Thoracic aorta (tissue), 2 donors: ENCODE measurements around the gene LRP2BP. TPM values are rescaled to one million over a fixed set of nuclear protein-coding genes. Genes with fewer than 3 reads are reported as not detected.

Source experiments
- ATAC-seq: fragments of 150-250 bp; one replicate; pipeline ENCODE4 v1.8.0; 2017; ENCODE audit warnings: low read depth; ENCODE audit not compliant: insufficient number of reproducible peaks, low FRiP score
- DNase-seq: peaks from one replicate; pipeline ENCODE4 v3.0.0-alpha.2; 2020; ENCODE audit warnings: low spot score
- H3K27ac ChIP-seq, 2 donors: fragments of 200-600 bp; sonication (generic); 1 replicate in 1 of 2; 2 replicates in 1 of 2; pipeline ENCODE4 v1.5.1; 2016; ENCODE audit warnings: mild to moderate bottlenecking in 2 of 2, moderate library complexity in 2 of 2
- H3K27me3 ChIP-seq: fragments of 200-600 bp; sonication (generic); replicated peaks from 2 replicates; pipeline ENCODE4 v1.6.0; 2016; ENCODE audit warnings: mild to moderate bottlenecking; ENCODE audit not compliant: insufficient read depth
- H3K36me3 ChIP-seq: fragments of 200-600 bp; sonication (generic); one replicate; pipeline ENCODE4 v1.5.1; 2016
- H3K4me1 ChIP-seq, 2 donors: fragments of 200-600 bp; sonication (generic); 1 replicate in 1 of 2; 2 replicates in 1 of 2; pipeline versions ENCODE4 v1.5.1 to v1.6.0; 2016; ENCODE audit warnings: low read depth in 2 of 2, mild to moderate bottlenecking in 1 of 2; ENCODE audit not compliant: control insufficient read depth in 1 of 2
- H3K4me3 ChIP-seq: fragments of 200-600 bp; sonication (generic); 2 replicates; pipeline ENCODE4 v1.5.1; 2016; ENCODE audit warnings: mild to moderate bottlenecking
- H3K9me3 ChIP-seq: fragments of 200-600 bp; sonication (generic); 2 replicates; pipeline ENCODE4 v1.5.1; 2016
- CTCF ChIP-seq: fragments of 200-600 bp; sonication (generic); IDR thresholded peaks from one replicate; pipeline ENCODE4 v1.5.1; 2019; ENCODE audit warnings: antibody characterized with exemption
- total RNA-seq, 2 donors: library from RNA; depleted of rRNA; stranded (reverse); fragments of >200 nt; gene quantifications; one replicate each; pipeline versions ENCODE4 v1.1.0 to v1.2.3, GENCODE V29; 2016

LRP2BP gene
- total RNA-seq, 2 donors from 2014 or later, result 4.4 to 7.6 TPM

DNA sequence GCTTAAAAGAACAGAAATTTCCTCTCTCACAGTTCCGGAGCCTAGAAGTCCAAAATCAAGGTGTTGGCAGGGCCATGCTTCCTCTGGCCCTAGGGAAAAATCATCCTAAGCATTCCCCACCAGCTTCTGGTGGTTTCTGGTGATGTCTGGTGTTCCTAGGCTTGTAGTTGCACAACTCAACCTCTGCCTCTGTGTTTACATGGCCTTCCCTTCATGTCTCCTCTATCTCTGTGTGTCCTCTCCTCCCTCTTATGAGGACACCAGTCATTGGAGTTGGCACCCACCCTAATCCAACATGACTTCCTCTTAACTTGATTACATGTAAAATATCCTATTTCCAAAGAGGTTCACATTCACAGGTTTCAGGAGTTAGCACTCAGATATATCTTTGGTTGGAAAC, 15.4 kb downstream of the LRP2BP start:
- H3K4me1 ChIP-seq, result peaks cover 3 to 4% of the 10 kb centered on the region in 2 donors
- peaks cover 5% of the 10 kb centered on the region for H3K36me3 ChIP-seq
- no peaks in the 10 kb centered on the region for H3K9me3 ChIP-seq
- H3K27ac ChIP-seq, result no peak overlapping the region
- ATAC-seq (no peak), DNase-seq (no peak)
- no peak overlapping the region for H3K4me3 ChIP-seq
- TF ChIP-seq CTCF, result no peak
- H3K27me3 ChIP-seq, result no peaks in the 10 kb centered on the region

GRCh38 chr4:185379326-185380295, 16.1 kb downstream of the LRP2BP start:
- Histone ChIP-seq H3K27ac (no peak overlapping the region), H3K36me3 (peaks cover 5% of the 10 kb centered on the region), H3K4me1 (peaks cover 0 to 4% of the 10 kb centered on the region in 2 donors), H3K9me3 (no peaks in the 10 kb centered on the region), H3K27me3 (no peaks in the 10 kb centered on the region), H3K4me3 (no peak overlapping the region)
- no peak for TF ChIP-seq CTCF
- ATAC-seq (no peak), DNase-seq (no peak)

GRCh38 chr4:185378264-185378663, 17.5 kb downstream of the LRP2BP start:
- Histone ChIP-seq H3K4me1 (no peaks in the 10 kb centered on the region), H3K27me3 (no peaks in the 10 kb centered on the region), H3K9me3 (no peaks in the 10 kb centered on the region), H3K4me3 (no peak overlapping the region), H3K36me3 (peaks cover 5% of the 10 kb centered on the region), H3K27ac (no peak overlapping the region)
- no peak for TF ChIP-seq CTCF
- ATAC-seq, result no peak
- DNase-seq, result no peak

DNA sequence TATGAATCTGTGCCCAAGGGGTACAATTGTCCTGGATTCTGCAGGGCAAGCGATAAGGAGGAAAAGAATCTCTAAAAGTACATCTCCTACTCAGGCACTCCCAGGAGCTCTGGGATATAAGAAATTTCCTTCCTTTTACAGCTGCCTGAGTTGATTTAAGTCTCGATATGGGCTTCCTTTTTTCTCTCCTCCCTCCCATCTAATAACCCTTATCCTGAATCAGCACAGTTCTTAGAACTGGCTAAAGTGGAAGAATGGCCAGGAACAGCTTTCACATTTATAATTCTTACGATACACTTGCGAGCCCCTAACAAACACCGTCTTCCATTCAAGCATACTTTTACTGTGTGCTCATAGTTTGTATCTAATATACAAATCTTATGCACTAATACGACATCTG, 21.2 kb downstream of the LRP2BP start:
- no peak for TF ChIP-seq CTCF
- H3K4me1 ChIP-seq, result no peaks in the 10 kb centered on the region
- ATAC-seq, result no peak

DNA sequence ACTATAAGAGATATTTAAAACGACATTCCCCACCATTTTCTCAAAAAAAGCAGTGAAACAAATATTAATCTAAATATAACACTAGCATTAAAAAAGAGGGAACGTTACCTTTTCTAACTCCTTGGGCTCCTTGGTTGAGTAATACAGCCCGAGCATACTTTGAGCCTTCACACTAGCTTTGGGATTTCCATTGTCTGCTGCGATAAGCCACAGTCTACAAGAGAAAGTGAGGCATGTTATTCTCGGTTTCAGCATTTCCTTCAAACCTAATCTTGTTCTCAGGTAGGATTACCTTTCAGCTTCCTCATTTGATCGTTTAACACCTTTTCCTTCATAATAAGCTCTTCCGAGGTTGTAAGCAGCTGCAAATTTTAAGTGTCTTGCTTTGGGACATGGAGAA, 21.7 kb downstream of the LRP2BP start:
- H3K4me1 ChIP-seq, result no peaks in the 10 kb centered on the region
- H3K9me3 ChIP-seq, result no peaks in the 10 kb centered on the region
- peaks cover 5% of the 10 kb centered on the region for H3K36me3 ChIP-seq
- no peak overlapping the region for H3K4me3 ChIP-seq
- H3K27ac ChIP-seq, result no peak overlapping the region
- ATAC-seq (no peak), DNase-seq (no peak)
- no peak for TF ChIP-seq CTCF
- no peaks in the 10 kb centered on the region for H3K27me3 ChIP-seq

More for the DNA sequence above, 21.2 kb downstream of the LRP2BP start:
- DNase-seq, result no peak
- H3K36me3 ChIP-seq, result peaks cover 5% of the 10 kb centered on the region
- H3K9me3 ChIP-seq, result no peaks in the 10 kb centered on the region
- no peaks in the 10 kb centered on the region for H3K27me3 ChIP-seq
- no peak overlapping the region for H3K4me3 ChIP-seq
- no peak overlapping the region for H3K27ac ChIP-seq
